ENCODE data around the gene G6PC3. TPM values are rescaled to one million over a fixed set of nuclear protein-coding genes. Genes with fewer than 3 reads are reported as not detected.
"Not testable (repeated sequence)": the region's sequence is repeated elsewhere in the genome, so short reads cannot be mapped to it uniquely, and the experiment has no call there.

The G6PC3 gene
- total and polyA plus RNA-seq, 12 donors: 28.9 to 114 (median 34.7) TPM

DNA sequence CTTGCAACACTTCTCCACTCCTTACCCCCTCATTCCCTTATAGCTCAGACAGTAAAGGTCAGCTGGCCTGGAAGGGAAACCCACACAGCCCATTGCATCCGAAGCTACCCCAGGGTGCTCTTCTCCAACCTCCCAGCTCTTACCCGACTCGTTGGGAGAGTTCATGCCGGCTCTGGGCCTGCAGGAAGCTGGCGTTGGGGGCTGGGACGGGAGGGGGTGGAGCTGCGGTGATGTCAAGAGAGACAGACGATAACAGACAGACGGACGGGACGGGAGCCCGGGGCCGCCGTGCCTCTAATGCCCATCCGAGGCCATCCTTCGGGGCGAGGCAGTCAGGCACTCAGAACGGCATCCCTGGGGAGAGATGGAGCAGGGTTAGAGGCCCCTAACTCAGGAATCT, 46.8 kb downstream of the G6PC3 start:
- H3K27ac ChIP-seq: peak overlapping the region in 2 of 10 donors; percentile 5 to 22
- no peak overlapping the region for H3K4me3 ChIP-seq
- ATAC-seq (no peak), DNase-seq (no peak)
- peaks cover 26 to 100% (median 82%) of the 10 kb centered on the region in 9 donors for H3K4me1 ChIP-seq
- TF ChIP-seq, protein P1, sequence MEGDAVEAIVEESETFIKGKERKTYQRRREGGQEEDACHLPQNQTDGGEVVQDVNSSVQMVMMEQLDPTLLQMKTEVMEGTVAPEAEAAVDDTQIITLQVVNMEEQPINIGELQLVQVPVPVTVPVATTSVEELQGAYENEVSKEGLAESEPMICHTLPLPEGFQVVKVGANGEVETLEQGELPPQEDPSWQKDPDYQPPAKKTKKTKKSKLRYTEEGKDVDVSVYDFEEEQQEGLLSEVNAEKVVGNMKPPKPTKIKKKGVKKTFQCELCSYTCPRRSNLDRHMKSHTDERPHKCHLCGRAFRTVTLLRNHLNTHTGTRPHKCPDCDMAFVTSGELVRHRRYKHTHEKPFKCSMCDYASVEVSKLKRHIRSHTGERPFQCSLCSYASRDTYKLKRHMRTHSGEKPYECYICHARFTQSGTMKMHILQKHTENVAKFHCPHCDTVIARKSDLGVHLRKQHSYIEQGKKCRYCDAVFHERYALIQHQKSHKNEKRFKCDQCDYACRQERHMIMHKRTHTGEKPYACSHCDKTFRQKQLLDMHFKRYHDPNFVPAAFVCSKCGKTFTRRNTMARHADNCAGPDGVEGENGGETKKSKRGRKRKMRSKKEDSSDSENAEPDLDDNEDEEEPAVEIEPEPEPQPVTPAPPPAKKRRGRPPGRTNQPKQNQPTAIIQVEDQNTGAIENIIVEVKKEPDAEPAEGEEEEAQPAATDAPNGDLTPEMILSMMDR (IDR thresholded peaks at IDR 0.05): no peak
- H3K36me3 ChIP-seq: peaks cover 0 to 40% (median 9%) of the 10 kb centered on the region in 9 donors
- intact Hi-C loops (cut with DNase I): loop anchor here in 3 of 10 donors (5.0 to 10.0 kb wide), 3 partner anchors 103 to 173 kb away; partner anchors contain the start of genes PPY (in 1 of the 3) and TMEM101 (in 1 of the 3)
- WGBS, 2 donors: 44 to 57% methylated on average over 18 of the region's 18 CpGs
- no peaks in the 10 kb centered on the region for H3K27me3 ChIP-seq
- H3K9me3 ChIP-seq: no peaks in the 10 kb centered on the region

DNA sequence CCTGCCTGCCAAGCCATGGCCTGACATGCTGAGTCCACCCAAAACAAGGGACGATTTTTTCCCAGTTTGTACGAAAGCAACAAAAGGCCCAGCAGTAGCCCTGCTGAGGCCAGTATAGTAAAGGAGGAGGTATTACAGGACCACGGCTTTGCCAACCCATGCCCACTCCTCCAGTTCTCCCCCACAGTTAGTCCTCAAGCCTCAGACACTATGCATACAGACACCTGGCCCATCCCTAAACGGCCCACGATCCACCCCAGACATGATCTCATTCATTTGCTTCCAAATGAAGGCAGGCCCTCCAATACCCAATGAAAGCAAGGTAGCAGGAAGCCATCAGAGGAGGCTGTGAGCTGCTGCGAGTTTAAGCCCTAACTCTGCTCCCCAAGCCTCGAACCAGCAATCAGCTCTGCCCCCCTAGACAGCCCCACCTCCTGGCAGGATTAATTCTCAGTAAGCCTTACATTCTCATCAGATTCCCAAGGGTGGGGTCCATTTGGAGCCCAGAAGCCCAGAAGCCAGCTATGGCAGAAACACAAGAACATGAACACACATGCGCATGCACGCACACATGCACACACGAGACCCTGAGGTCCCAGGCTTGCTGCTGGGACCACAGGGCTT, 48.0 kb downstream of the G6PC3 start:
- ATAC-seq (no peak), DNase-seq (no peak)
- intact Hi-C loops (cut with DNase I): loop anchor here in 3 of 10 donors (5.0 to 10.0 kb wide), 3 partner anchors 104 to 174 kb away; partner anchors contain the start of genes PPY (in 1 of the 3) and TMEM101 (in 1 of the 3)
- TF ChIP-seq, protein P1 (IDR thresholded peaks at IDR 0.05): no peak
- peaks cover 0 to 37% (median 9%) of the 10 kb centered on the region in 9 donors for H3K36me3 ChIP-seq
- H3K4me3 ChIP-seq: no peak overlapping the region
- peaks cover 15 to 94% (median 78%) of the 10 kb centered on the region in 9 donors for H3K4me1 ChIP-seq
- H3K27ac ChIP-seq: peak overlapping the region in 1 of 10 donors; percentile 30
- no peaks in the 10 kb centered on the region for H3K9me3 ChIP-seq
- H3K27me3 ChIP-seq: no peaks in the 10 kb centered on the region
- WGBS, 2 donors: 58 to 61% methylated on average over 10 of the region's 10 CpGs

DNA sequence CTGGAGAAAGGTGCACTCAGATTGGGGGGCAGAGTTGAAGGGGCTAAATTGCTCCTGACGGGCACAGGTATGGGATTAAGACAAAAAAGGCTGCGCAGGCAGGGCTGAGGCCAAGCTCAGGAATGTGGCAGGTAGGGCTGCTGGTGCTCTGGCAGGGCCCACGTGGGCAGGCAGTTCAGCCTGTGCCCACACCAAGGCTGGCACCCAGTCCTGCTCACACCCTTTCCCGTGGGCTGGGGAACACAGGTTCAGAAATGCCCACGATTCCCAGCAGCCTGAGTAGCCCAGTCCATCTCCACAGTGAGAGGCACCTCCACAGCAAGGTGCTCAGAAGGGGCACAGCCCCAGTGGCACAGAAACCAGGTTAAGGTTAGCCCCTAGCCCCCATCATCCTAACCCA, 48.5 kb downstream of the G6PC3 start:
- intact Hi-C loops (cut with DNase I): loop anchor here in 3 of 10 donors (5.0 to 10.0 kb wide), 3 partner anchors 104 to 174 kb away; partner anchors contain the start of genes PPY (in 1 of the 3) and TMEM101 (in 1 of the 3)
- Histone ChIP-seq H3K36me3 (peaks cover 0 to 35% (median 9%) of the 10 kb centered on the region in 9 donors), H3K27me3 (no peaks in the 10 kb centered on the region), H3K4me3 (no peak overlapping the region), H3K9me3 (no peaks in the 10 kb centered on the region), H3K4me1 (peaks cover 15 to 90% (median 74%) of the 10 kb centered on the region in 9 donors), H3K27ac (peak overlapping the region in 1 of 10 donors; percentile 30)
- WGBS, 2 donors: 49 to 50% methylated on average over 5 of the region's 5 CpGs
- TF ChIP-seq, protein P1 (IDR thresholded peaks at IDR 0.05): no peak
- ATAC-seq (no peak), DNase-seq (no peak)

DNA sequence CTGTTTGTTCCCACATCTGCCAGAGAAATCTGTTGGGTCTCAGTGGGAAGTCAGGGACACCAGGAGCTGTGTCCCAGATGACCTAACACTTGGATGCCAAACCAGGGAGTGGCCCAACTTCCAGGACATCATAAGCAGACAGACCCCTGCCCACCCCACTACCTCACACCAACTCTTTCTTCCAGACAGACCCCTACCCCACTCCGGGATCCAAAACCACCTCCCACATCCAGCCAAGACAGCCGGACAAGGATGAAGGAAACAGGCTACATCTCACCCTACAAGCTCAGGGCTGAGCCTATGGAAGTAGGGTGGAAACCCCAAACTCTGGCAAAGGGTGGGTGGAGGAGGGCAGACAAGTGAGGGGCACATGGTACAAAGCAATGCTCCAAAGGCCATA, 49.3 kb downstream of the G6PC3 start:
- WGBS, 2 donors: 88 to 97% methylated on average over 2 of the region's 2 CpGs

DNA sequence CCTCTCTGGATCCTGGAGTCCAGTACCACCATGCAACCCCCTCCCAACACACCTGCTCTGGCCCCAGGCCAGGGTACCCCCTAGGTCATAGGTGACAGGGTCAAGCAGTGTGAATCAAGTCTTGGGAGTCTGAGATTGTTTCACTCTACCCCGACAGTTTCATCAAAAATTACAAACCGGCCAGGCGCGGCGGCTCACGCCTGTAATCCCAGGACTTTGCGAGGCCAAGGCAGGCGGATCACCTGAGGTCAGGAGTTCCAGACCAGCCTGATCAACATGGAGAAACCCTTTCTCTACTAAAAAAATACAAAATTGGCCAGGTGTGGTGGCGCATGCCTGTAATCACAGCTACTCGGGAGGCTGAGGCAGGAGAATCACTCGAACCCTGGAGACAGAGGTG, 49.7 kb downstream of the G6PC3 start:
- not testable (repeated sequence) for H3K9me3 ChIP-seq, H3K4me3 ChIP-seq, H3K27me3 ChIP-seq, DNase-seq, ATAC-seq
- H3K27ac ChIP-seq: peak overlapping the region in 2 of 10 donors; percentile 9 to 10
- H3K36me3 ChIP-seq: peaks cover 0 to 24% (median 9%) of the 10 kb centered on the region in 9 donors
- 93 to 95% methylated on average over 11 of the region's 11 CpGs for WGBS, 2 donors
- intact Hi-C loops (cut with DNase I): loop anchor here in 2 of 10 donors (5.0 kb wide), 2 partner anchors 48 to 53 kb away; partner anchors contain the start of genes G6PC3 (in 1 of the 2) and LSM12 (in 1 of the 2)
- H3K4me1 ChIP-seq: peaks cover 9 to 85% (median 66%) of the 10 kb centered on the region in 9 donors

More for the DNA sequence above, 49.3 kb downstream of the G6PC3 start:
- ATAC-seq (no peak), DNase-seq (no peak)
- Histone ChIP-seq H3K4me1 (peaks cover 11 to 90% (median 71%) of the 10 kb centered on the region in 9 donors), H3K27me3 (no peaks in the 10 kb centered on the region), H3K36me3 (peaks cover 0 to 29% (median 9%) of the 10 kb centered on the region in 9 donors), H3K4me3 (no peak overlapping the region), H3K27ac (no peak overlapping the region), H3K9me3 (no peaks in the 10 kb centered on the region)
- intact Hi-C loops (cut with DNase I): loop anchor here in 4 of 10 donors (5.0 to 10.0 kb wide), 5 partner anchors 47 to 175 kb away; partner anchors contain the start of genes G6PC3 (in 1 of the 4), LSM12 (in 1 of the 4), PPY (in 1 of the 4) and TMEM101 (in 1 of the 4)
- TF ChIP-seq, protein P1 (IDR thresholded peaks at IDR 0.05): no peak

Measured in heart right ventricle (tissue), 16 donors.